Retinal pigment epithelial cell (primary cell): ENCODE results near the gene ARHGAP45.
"Not testable (repeated sequence)": the region's sequence is repeated elsewhere in the genome, so short reads cannot be mapped to it uniquely, and the experiment has no call there.

Experiments used
- DNase-seq: peaks from one replicate; pipeline ENCODE4 v3.0.0-alpha.2; 2010; ENCODE audit warnings: low read depth
- H3K4me3 ChIP-seq: 2 replicates; pipeline ENCODE4 v1.5.1; 2011; ENCODE audit warnings: mild to moderate bottlenecking, low read length, control low read depth, moderate library complexity
- TF ChIP-seq, protein P1 (sequence below): conservative IDR thresholded peaks from 2 replicates; pipeline ENCODE4 v1.5.1; 2011; ENCODE audit warnings: low read depth, low read length, control low read depth, inconsistent platforms

The ARHGAP45 gene

DNA sequence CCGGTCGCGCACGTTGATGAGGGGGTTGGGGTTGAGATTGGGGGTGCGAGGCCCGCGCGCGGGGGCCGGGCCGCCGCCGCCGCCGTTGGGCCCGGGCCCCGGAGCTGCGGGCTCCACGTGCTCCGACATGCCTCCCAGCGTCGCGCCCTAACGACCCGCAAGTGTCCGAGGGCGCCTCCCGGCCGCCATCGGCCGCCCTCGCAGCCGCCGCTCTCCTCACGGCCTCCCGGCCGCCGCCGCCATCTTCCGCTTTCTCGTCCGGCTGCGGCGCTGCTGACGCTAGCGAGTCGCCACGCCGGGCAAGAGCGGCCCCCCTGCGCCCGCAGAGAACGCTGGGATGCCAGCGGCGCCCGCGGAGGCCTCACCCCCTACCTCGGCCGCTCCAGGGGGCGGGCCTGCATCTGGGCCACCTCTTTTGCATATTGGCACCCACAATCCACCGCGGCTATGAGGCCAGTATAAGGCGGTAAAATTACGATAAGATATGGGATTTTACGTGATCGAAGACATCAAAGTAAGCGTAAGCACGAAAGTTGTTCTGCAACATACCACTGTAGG, 46.0 kb upstream of the ARHGAP45 start, which contains the start of gene TMEM259:
TMEM259 (minus strand) TSS at position 256 of the 558 bp plus-strand sequence; CDS start at position 129, 127 bp downstream.
- DNase-seq, result peak; percentile 87
- H3K4me3 ChIP-seq, result peak within 1 kb of the TSS; percentile 88

DNA sequence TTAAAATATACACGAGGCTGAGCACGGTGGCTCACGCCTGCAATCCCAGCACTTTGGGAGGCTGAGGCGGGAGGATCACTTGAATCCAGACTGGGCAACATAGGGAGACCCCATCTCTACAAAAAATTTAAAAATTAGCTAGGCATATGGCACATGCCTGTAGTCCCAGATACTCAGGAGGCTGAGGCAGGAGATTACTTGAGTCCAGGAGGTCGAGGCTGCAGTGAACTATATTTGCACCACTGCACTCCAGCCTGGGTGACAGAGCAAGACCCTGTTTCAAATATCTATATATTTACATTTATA, 43.1 kb upstream of the ARHGAP45 start:
- H3K4me3 ChIP-seq, DNase-seq: not testable (repeated sequence)

More for the DNA sequence above, 46.0 kb upstream of the ARHGAP45 start, which contains the start of gene TMEM259:
- TF ChIP-seq, protein P1, sequence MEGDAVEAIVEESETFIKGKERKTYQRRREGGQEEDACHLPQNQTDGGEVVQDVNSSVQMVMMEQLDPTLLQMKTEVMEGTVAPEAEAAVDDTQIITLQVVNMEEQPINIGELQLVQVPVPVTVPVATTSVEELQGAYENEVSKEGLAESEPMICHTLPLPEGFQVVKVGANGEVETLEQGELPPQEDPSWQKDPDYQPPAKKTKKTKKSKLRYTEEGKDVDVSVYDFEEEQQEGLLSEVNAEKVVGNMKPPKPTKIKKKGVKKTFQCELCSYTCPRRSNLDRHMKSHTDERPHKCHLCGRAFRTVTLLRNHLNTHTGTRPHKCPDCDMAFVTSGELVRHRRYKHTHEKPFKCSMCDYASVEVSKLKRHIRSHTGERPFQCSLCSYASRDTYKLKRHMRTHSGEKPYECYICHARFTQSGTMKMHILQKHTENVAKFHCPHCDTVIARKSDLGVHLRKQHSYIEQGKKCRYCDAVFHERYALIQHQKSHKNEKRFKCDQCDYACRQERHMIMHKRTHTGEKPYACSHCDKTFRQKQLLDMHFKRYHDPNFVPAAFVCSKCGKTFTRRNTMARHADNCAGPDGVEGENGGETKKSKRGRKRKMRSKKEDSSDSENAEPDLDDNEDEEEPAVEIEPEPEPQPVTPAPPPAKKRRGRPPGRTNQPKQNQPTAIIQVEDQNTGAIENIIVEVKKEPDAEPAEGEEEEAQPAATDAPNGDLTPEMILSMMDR, result no peak

DNA sequence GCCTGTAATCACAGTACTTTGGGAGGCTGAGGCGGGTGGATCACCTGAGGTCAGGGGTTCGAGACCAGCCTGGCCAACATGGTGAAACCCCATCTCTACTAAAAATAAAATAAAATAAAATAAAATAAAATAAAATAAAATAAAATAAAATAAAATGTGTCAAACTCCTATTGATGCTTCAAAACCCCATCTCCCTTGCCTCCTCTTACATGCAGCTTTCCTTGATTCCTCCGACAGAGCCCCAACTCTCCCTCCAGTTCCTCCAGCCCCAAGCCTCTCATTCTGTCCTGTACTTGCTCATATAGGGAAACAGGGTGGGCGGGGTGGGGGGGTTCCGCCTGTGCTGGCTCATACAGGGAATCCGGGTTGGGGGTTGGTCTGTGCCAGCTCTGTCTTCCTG, 41.9 kb upstream of the ARHGAP45 start:
- not testable (repeated sequence) for H3K4me3 ChIP-seq

DNA sequence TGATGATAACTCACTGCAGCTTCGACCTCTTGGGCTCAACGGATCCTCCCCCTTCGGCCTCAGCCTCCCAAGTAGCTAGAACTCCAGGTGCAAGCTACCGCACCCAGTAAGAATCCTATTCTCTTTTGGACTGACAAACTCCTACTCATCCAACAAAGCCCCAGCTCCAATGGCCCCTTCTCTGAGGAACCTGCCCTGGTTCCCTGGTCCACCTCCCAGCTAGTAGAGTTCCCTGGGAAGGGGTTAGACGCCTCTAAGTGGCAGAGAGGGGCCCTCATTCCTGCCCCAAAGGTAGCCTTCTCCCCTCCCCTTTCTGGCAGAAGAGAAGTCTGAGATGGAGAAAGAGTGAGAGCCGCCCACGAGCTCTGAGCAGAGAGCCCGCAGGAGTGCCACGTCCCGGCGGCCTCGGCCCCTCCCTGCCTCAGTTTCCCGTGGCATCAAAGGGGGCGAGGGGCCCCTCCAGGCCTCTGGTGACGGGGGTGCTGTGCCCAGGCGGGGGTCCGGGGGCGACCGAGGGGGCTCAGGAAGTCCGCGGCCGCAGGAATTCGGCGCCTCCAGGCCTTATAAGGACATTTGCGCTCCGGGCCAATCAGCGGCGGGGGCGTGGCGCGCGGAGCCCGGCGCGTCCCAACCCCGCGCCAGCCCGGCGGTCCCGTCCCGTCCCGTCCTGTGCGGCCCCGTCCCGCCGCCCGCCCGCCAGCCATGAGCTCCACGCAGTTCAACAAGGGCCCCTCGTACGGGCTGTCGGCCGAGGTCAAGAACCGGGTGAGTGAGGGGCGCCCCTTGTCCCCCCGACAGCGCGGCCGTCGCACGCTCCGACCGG, 40.8 kb upstream of the ARHGAP45 start, which contains the start of gene CNN2:
CNN2 (plus strand) TSS at position 649 of the 823 bp plus-strand sequence; CDS start at position 703, 54 bp downstream.
- DNase-seq, result no peak
- peak within 1 kb of the TSS; percentile 98 for H3K4me3 ChIP-seq
- TF ChIP-seq, protein P1, result no peak

More for the DNA sequence above, 41.9 kb upstream of the ARHGAP45 start:
- DNase-seq, result not testable (repeated sequence)

DNA sequence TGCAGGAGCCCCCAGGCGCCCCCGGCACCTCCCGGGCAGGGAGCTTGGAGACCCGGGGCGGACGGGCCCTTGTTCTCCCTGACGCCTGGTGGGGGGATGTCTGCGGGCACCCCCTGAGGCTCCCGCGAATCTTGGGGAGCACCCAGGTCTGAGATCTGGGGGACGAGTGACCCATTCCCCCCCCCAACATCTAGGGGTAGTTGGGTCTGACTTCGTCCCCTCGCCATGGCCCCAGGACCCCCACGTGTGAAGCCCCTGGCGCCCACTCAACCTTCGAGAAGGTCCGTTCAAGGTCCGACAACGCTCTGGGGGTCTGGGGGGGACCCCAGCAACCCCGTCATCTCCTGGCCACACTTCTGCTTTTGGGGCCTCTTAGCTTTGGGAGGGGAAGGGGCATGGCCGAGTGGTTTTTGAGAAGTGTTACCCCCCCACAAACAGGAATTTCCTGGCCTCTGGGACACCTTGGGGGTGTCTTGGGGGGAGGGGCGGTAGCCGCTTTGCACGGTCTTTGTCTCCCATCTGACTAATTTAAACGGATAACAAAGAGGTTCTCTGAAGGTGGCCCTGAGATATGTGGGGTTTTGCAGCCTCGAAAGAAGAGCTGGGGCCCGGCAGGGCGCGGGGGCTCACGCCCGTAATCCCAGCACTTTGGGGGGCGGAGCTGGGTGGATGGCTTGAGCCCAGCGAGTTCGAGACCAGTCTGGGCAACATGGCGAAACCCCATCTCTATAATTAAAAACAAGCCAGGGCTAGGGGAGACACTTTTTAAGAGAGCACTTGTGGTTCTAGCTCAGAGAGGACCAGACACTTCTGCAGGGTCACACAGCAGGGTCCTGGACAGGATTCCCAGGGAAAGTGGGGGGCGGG, 40.0 kb upstream of the ARHGAP45 start:
- TF ChIP-seq, protein P1, result no peak
- no peak for DNase-seq
- peak overlapping the region; percentile 98 for H3K4me3 ChIP-seq

DNA sequence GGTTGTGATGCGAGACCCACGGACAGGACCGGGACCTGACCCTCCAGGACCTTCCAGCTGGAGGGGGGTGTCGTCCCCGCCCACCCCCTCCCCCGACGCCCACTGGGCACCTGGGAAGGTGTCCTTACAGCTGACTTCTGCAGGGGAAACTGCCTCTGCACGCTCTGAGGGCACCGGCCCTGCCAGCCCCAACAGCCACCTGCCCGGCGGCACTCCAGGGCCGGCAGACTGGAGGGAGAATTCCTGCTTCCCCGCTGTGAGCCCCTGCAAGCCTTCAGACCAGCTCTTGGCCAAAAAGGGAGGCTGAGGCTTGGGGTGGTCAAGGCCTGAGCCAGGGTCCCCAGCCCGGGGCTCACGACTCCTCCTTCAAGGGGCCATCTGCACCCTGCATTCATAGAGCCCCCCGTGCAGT, 39.3 kb upstream of the ARHGAP45 start:
- H3K4me3 ChIP-seq, result peak overlapping the region; percentile 98
- no peak for DNase-seq

DNA sequence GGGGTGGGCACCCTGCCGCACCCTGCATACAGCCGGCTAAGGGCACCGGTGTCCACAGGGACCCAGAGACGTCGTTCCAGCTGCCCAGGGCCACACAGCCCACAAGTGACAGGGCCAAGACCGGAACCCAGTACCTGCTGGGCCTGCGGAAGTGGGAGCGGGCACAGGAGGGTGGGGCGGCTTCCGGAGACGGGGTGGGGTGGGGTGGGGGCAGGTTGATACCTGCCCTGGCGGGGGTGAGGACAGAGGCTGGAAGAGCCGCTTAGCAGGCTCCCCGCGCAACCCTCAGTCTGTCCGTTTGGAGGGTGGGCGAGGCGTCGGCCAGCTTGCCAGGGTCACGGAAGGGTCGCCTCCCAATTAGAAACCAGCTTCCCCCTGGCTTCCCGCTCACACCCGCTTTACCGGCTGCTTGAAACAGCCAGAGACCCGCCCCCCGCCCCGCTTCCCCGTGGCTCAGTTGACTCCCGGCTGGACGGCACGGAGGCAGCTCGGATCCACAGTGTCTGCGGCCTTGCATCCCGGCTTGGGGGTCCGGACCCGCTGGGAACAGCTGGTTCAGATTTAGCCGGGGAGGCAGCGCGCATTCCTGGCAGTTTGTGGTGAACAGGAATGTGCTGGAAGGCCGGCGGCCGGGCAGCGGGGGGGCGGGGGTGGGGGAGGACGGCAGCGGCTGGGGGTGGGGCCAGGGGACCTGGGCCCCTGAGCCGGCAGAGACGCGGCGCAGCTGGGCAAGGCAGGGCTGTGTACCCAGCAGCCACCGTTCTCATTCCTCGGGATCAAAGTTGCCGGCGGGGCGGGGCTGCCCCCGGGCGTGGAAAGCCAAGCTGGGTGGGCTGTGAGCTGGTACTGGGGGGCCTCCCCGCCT, 38.7 kb upstream of the ARHGAP45 start:
- TF ChIP-seq, protein P1, result no peak
- peak overlapping the region; percentile 98 for H3K4me3 ChIP-seq
- DNase-seq, result peak; percentile 78

More for the DNA sequence above, 39.3 kb upstream of the ARHGAP45 start:
- TF ChIP-seq, protein P1, result no peak
